ENCODE results near the gene SPATA13.
"Not testable (repeated sequence)": the region's sequence is repeated elsewhere in the genome, so short reads cannot be mapped to it uniquely, and the experiment has no call there.

SPATA13 gene

GRCh38 chr13:24327598-24327997 is 167.1 kb downstream of the SPATA13 start:
- DNase-seq, result not testable (repeated sequence)

- DNase-seq, result no peak
Measured at GRCh38 chr13:24328145-24328544, 167.6 kb downstream of the SPATA13 start.

DNA sequence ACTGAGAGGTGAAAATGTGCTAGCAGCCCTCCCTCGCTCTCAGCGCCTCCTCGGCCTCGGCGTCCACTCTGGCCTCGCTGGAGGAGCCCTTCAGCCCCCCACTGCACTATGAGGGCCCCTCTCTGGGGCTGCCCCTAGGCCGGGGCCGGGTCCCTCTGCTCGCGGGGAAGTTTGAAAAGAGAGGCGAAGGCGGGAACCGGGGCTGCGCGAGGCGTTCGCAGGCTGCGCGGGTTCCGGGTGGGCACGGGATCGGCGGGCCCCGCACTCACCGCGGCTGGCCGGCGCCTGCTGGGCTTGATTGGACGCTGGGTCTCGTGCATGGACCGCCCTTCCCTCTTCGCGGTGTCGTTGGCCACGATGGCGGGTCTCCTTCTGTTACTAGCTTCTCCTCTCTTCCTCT is 178.2 kb downstream of the SPATA13 start:
- DNase-seq, result no peak

- no peak for DNase-seq
Measured at GRCh38 chr13:24339937-24340607, 179.6 kb downstream of the SPATA13 start.

DNA sequence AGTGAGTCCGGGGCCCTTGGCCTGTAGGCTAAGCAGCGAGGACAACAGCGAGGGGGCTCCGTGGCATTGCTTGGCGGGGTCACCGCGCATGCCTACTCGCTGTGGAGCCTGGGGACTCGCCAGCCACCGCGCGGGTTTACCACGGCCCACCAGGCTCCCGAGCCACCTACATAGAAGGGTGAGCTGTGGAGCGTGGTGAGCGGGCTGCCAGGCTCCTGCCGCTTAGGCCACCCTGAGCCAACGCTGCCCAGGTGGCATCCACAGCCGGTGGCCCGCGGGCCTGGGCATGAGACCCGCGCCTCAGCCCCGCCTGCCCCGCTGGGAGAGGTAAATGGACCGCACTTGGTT is 180.1 kb downstream of the SPATA13 start:
- DNase-seq, result no peak

- no peak for DNase-seq
Measured at GRCh38 chr13:24341439-24341838, 180.9 kb downstream of the SPATA13 start.

DNA sequence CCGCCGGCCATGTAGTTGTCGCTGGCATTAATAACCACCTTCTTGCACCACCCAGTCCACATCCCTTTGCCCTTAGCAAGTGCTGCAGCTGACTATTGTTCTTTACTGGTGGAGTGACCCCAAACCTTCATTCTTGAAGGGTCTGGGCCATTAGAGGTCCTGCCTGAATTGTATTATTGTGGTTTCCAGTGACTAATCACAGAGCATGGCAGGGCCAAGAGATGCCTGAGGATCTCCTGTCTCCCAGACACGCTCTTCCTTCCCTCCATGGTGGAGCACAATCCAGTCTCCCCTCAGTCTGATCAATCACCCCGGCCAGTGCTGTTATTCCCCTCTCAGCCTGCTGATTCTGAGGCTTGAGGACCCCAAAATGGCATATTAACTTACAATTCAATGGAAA is 187.9 kb downstream of the SPATA13 start:
- DNase-seq, result no peak

DNA sequence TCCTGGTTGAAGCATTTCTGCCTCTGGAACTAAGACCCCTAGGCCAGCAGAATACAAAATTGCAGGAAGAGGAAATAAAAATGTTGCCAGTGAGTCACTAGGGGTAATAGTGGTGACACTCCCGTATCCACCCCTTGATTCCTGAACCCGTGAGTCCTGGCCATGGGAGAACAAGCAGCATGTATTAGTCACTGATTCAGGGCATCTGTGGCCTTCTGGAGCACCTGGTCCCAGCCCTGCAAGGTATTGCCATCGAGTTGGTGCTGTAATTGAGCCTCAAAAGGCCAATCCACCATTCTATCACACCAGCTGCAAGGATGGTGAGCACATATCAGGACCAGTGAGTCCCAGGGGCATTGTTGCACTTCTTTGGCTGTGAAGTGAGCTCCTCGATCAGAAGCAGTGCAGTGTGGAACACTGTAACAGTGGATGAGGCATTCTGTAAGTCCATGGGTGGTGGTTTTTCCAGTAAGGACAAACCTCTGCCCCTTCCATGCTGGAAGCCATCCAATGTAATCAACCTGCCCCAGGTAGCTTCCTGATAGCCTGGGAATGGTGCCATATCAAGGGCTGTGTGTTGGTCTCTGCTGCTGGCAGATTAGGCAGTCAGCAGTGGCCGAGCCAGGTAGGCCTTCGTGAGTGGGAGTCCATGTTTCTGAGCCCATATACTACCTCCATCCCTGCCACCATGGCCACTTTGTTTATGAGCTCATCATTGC is 188.4 kb downstream of the SPATA13 start:
- no peak for DNase-seq

DNA sequence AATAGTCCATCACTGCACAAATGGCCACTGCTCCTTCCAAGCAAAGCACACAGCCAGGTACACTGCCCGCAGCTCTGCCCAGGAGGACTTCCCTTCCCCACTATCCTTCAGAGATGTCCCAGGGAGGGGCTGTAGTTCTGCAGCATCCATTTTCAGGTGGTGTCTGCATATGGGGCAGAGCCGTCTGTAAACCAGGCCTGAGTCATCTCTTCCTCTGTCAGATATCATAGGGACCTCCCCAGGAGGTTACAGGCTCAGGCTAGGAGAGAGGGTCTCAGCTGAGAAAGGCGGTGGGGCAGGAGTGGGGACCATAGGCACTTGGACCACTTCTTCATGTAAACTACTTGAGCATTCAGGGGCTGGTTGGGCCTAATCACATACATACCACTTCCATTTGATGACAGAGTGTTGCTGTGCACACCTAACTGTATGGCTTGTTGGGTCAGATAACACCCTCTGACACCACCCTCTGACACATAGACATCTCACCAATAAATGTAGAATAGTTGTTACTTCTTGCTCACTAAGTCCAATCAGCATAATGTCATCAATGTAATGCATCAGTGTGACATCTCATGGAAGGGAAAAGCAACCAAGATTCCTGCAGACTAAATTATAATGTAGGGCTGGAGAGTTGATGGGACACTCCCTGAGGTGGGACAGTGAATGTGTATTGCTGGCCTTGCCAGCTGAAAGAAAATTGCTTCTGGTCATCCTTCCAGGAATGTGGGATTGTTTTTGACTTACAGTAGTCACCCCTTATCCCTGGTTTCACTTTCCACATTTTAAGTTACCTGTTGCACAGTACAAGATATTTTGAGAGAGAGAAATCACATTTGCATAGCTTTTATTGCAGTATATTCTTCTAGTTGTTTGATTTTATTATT is 189.5 kb downstream of the SPATA13 start:
- DNase-seq, result not testable (repeated sequence)

- no peak for DNase-seq
Measured at GRCh38 chr13:24351423-24351822, 190.9 kb downstream of the SPATA13 start.

GRCh38 chr13:24353736-24354135 is 193.2 kb downstream of the SPATA13 start:
- DNase-seq, result no peak

DNA sequence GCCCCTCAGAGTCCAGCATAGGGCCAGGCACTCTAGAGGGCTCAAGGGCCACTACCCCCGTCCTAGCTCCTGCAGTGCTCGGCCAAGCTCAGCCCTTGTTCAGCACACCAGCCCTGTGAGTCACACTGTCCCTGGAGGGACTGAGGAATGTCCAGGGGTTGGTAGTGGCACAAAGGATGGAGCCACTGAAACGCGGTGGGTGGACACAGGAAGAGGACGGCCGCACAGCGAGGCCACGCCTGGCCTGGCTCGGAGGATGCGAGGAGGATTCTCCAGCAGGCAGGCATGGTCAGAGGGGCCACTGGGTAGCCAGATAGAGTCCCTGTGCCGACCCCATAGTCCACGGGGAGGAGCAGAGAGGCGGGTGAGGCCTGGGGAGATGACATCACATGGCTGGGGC is 194.6 kb downstream of the SPATA13 start:
- no peak for DNase-seq

- no peak for DNase-seq
Measured at GRCh38 chr13:24356270-24356669, 195.8 kb downstream of the SPATA13 start.
